ENCODE data around the gene PTPRN2. TPM values are rescaled to one million over a fixed set of nuclear protein-coding genes. Genes with fewer than 3 reads are reported as not detected.

PTPRN2 gene
- total and polyA plus RNA-seq, 8 donors = 4.9 to 136 (median 46.8) TPM

DNA sequence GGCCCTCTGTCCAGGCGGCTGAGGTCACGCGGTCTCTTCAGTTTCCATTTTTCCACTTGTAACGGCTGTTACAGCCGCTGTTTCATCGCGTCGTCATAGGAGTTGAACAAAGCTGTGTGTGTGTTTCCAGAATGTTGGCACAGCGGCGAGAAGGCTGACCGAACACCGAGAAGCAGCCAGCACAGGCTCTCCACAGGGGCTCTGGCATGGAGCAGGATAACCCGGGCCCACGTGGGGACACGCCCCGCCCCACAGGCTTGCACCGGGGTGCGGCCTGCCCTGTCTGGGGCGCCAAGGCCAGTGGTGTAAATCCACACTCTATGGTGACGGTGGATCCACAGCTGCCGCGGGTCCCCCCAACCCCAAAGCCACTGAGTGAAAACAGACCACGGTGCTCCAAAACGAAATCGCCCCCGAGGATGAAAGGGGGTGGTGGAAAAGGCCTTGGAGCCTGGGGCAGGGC, 802.6 kb downstream of the PTPRN2 start:
- Histone ChIP-seq H3K9me3 (no peaks in the 10 kb centered on the region), H3K27me3 (peaks cover 0 to 9% (median 0%) of the 10 kb centered on the region in 3 donors), H3K4me3 (no peak overlapping the region), H3K4me1 (no peaks in the 10 kb centered on the region), H3K36me3 (no peaks in the 10 kb centered on the region), H3K27ac (no peak overlapping the region)
- TF ChIP-seq POLR2AphosphoS5 (IDR thresholded peaks at IDR 0.05) (no peak), EP300 (IDR thresholded peaks at IDR 0.05) (no peak), CTCF (IDR thresholded peaks at IDR 0.05) (no peak), POLR2A (IDR thresholded peaks at IDR 0.05) (no peak)
- intact Hi-C loops (cut with DNase I; ENCODE audit: low total_unique reads) = no loop called here
- 89 to 94% (median 92%) methylated on average over 24 to 26 of the region's 26 CpGs for WGBS, 5 donors
- DNase-seq = no peak

DNA sequence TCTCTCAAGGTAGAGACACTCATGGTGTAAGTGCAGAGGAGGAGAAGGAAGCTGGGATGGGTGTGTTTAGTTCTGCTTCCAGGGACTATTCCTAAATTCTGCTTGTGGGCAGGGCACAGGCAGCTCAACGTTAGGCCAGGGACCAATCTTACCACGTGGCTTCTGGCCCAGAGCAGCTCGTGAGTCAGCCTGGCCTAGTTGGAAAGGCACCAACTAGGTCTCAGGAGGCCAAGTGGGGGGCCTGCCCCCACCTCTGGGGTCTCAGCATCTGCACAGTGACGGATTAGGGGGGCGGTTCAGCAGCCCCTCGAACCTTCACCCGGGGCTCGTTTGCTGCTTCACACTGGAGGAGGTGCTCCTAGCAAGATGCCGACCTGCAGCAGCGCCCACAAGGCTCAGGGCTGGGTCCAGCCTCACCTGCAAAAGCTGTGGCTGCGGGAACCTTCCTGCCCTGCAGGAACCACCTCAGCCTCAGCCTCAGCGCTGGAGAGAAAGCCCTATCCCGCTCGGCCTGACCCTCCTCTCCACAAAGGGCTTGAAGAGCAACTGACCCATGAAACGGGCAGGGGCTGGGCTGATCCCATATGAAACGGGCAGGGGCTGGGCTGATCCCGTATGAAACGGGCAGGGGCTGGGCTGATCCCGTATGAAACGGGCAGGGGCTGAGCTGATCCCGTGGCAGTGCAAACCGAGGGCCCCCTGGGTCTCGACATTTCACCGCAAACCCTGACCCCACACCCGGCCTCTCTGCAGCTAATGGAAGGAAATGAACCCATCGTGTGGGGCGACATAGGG, 803.4 kb downstream of the PTPRN2 start:
- Histone ChIP-seq H3K4me3 (no peak overlapping the region), H3K27ac (no peak overlapping the region), H3K4me1 (no peaks in the 10 kb centered on the region), H3K36me3 (no peaks in the 10 kb centered on the region), H3K9me3 (no peaks in the 10 kb centered on the region), H3K27me3 (peaks cover 0 to 9% (median 0%) of the 10 kb centered on the region in 3 donors)
- no peak for DNase-seq
- intact Hi-C loops (cut with DNase I; ENCODE audit: low total_unique reads) = no loop called here
- TF ChIP-seq POLR2AphosphoS5 (IDR thresholded peaks at IDR 0.05) (no peak), CTCF (IDR thresholded peaks at IDR 0.05) (no peak), POLR2A (IDR thresholded peaks at IDR 0.05) (no peak), EP300 (IDR thresholded peaks at IDR 0.05) (no peak)
- WGBS, 5 donors = 74 to 80% (median 76%) methylated on average over 23 to 27 of the region's 27 CpGs

- H3K27me3 ChIP-seq = peaks cover 0 to 14% (median 0%) of the 10 kb centered on the region in 3 donors
- H3K27ac ChIP-seq = no peak overlapping the region
- no peak for DNase-seq
- 87 to 94% (median 90%) methylated on average over 12 of the region's 12 CpGs for WGBS, 5 donors
- no peaks in the 10 kb centered on the region for H3K9me3 ChIP-seq
- no peaks in the 10 kb centered on the region for H3K4me1 ChIP-seq
- H3K36me3 ChIP-seq = no peaks in the 10 kb centered on the region
- intact Hi-C loops (cut with DNase I; ENCODE audit: low total_unique reads) = no loop called here
- no peak overlapping the region for H3K4me3 ChIP-seq
- TF ChIP-seq POLR2A (IDR thresholded peaks at IDR 0.05) (no peak), EP300 (IDR thresholded peaks at IDR 0.05) (no peak)
Measured at GRCh38 chr7:157782041-157782440, 805.6 kb downstream of the PTPRN2 start.

DNA sequence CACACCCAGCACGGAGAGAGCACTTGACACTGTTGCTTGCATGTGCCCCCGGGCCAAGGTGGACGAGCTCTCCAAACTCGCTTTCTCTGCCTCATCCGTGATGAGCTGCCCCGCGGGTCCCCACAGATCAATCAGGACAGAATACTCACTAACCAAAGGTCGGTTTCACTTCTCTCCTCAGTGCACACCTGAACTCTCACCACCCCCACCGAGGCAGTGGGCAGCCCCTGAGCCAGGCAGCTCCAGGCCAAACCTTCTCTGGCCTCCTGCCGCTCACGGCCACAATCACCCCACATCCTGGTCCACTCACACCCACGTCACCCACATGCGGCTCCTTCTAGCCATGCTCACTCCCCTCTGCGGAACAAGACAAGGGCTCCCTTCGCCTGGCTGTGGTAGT, 806.9 kb downstream of the PTPRN2 start:
- no peak for DNase-seq
- intact Hi-C loops (cut with DNase I; ENCODE audit: low total_unique reads) = no loop called here
- peaks cover 0 to 16% (median 0%) of the 10 kb centered on the region in 3 donors for H3K27me3 ChIP-seq
- H3K27ac ChIP-seq = no peak overlapping the region
- no peaks in the 10 kb centered on the region for H3K4me1 ChIP-seq
- no peaks in the 10 kb centered on the region for H3K36me3 ChIP-seq
- no peak for TF ChIP-seq CTCF (IDR thresholded peaks at IDR 0.05)
- no peak for TF ChIP-seq POLR2AphosphoS5 (IDR thresholded peaks at IDR 0.05)
- no peak for TF ChIP-seq EP300 (IDR thresholded peaks at IDR 0.05)
- TF ChIP-seq POLR2A (IDR thresholded peaks at IDR 0.05) = no peak
- 89 to 95% (median 92%) methylated on average over 15 of the region's 15 CpGs for WGBS, 5 donors
- no peak overlapping the region for H3K4me3 ChIP-seq
- peaks cover 0 to under 1% (median 0%) of the 10 kb centered on the region in 4 donors for H3K9me3 ChIP-seq

GRCh38 chr7:157780312-157780711, 807.3 kb downstream of the PTPRN2 start:
- Histone ChIP-seq H3K4me3 (no peak overlapping the region), H3K27me3 (peaks cover 0 to 12% (median 0%) of the 10 kb centered on the region in 3 donors), H3K4me1 (no peaks in the 10 kb centered on the region), H3K9me3 (peaks cover 0 to 5% (median 2%) of the 10 kb centered on the region in 4 donors), H3K36me3 (no peaks in the 10 kb centered on the region), H3K27ac (no peak overlapping the region)
- intact Hi-C loops (cut with DNase I; ENCODE audit: low total_unique reads) = no loop called here
- no peak for DNase-seq
- no peak for TF ChIP-seq EP300 (IDR thresholded peaks at IDR 0.05)
- WGBS, 5 donors = 86 to 92% (median 89%) methylated on average over 9 to 15 of the region's 15 CpGs
